Trophoblast cell (in vitro differentiated cells and primary cell): ENCODE data around the gene KIF16B.

Experiments used
- DNase-seq, 2 donors: peaks; one replicate each; pipeline ENCODE4 v3.0.0-alpha.2; 2016
- H2AFZ ChIP-seq: 2 replicates; pipeline ENCODE4 v1.6.1; 2013; ENCODE audit warnings: low read length, moderate library complexity, mild to moderate bottlenecking; ENCODE audit not compliant: insufficient read depth, poor library complexity
- H2AK5ac ChIP-seq: 2 replicates; pipeline ENCODE4 v1.6.1; 2013; ENCODE audit warnings: mild to moderate bottlenecking, low read length
- H2BK120ac ChIP-seq: 2 replicates; pipeline ENCODE4 v1.6.1; 2013; ENCODE audit warnings: low read length, mild to moderate bottlenecking, moderate library complexity; ENCODE audit not compliant: insufficient read depth, poor library complexity
- H2BK12ac ChIP-seq: 2 replicates; pipeline ENCODE4 v1.6.1; 2013; ENCODE audit warnings: mild to moderate bottlenecking, low read length, moderate library complexity
- H2BK5ac ChIP-seq: 2 replicates; pipeline ENCODE4 v1.6.1; 2013; ENCODE audit warnings: low read length, low read depth, moderate library complexity, mild to moderate bottlenecking; ENCODE audit not compliant: poor library complexity
- H3K14ac ChIP-seq: 2 replicates; pipeline ENCODE4 v1.6.1; 2013; ENCODE audit warnings: mild to moderate bottlenecking, low read length
- H3K18ac ChIP-seq: 2 replicates; pipeline ENCODE4 v1.6.1; 2013; ENCODE audit warnings: mild to moderate bottlenecking, low read length
- H3K23ac ChIP-seq: 2 replicates; pipeline ENCODE4 v1.6.1; 2013; ENCODE audit warnings: low read length
- H3K27ac ChIP-seq: 2 replicates; pipeline ENCODE4 v1.5.1; 2013; ENCODE audit warnings: low read depth, mild to moderate bottlenecking, inconsistent platforms, low read length, moderate library complexity
- H3K27me3 ChIP-seq: 2 replicates; pipeline ENCODE4 v1.6.1; 2013; ENCODE audit warnings: inconsistent platforms, mild to moderate bottlenecking, low read length, moderate library complexity; ENCODE audit not compliant: insufficient read depth
- H3K36me3 ChIP-seq, 2 experiments: 1 replicate in 1 of 2; 2 replicates in 1 of 2; pipeline ENCODE4 v1.6.1; 2013; ENCODE audit warnings: low read length in 2 of 2, mild to moderate bottlenecking in 2 of 2, moderate library complexity in 1 of 2; ENCODE audit not compliant: insufficient read depth in 2 of 2, control insufficient read depth in 1 of 2
- H3K4ac ChIP-seq: 2 replicates; pipeline ENCODE4 v1.6.1; 2013; ENCODE audit warnings: low read depth, mild to moderate bottlenecking, low read length, moderate library complexity
- H3K4me1 ChIP-seq, 2 experiments: 1 replicate in 1 of 2; 2 replicates in 1 of 2; pipeline ENCODE4 v1.6.1; 2013; ENCODE audit warnings: low read length in 2 of 2, mild to moderate bottlenecking in 2 of 2, moderate library complexity in 1 of 2; ENCODE audit not compliant: insufficient read depth in 2 of 2, control insufficient read depth in 1 of 2
- H3K4me2 ChIP-seq: 2 replicates; pipeline ENCODE4 v1.6.1; 2013; ENCODE audit warnings: inconsistent platforms, mild to moderate bottlenecking, low read length, moderate library complexity
- H3K4me3 ChIP-seq: 2 replicates; pipeline ENCODE4 v1.5.1; 2013; ENCODE audit warnings: mild to moderate bottlenecking, low read depth, low read length, inconsistent platforms
- H3K79me1 ChIP-seq: one replicate; pipeline ENCODE4 v1.6.1; 2013; ENCODE audit warnings: low read length
- H3K79me2 ChIP-seq: 2 replicates; pipeline ENCODE4 v1.6.1; 2013; ENCODE audit warnings: low read length, mild to moderate bottlenecking; ENCODE audit not compliant: control insufficient read depth, insufficient read depth, poor library complexity
- H3K9ac ChIP-seq: 2 replicates; pipeline ENCODE4 v1.6.1; 2013; ENCODE audit warnings: mild to moderate bottlenecking, low read length
- H3K9me3 ChIP-seq: 2 replicates; pipeline ENCODE4 v1.6.1; 2013; ENCODE audit warnings: low read depth, mild to moderate bottlenecking, control low read depth, inconsistent platforms, low read length; ENCODE audit not compliant: insufficient read depth
- H4K12ac ChIP-seq: 2 replicates; pipeline ENCODE4 v1.6.1; 2013; ENCODE audit warnings: low read depth, mild to moderate bottlenecking, low read length, moderate library complexity
- H4K8ac ChIP-seq: 2 replicates; pipeline ENCODE4 v1.6.1; 2013; ENCODE audit warnings: low read depth, mild to moderate bottlenecking, low read length, moderate library complexity
- H4K91ac ChIP-seq: one replicate; pipeline ENCODE4 v1.6.1; 2013; ENCODE audit warnings: low read depth, mild to moderate bottlenecking, low read length, moderate library complexity
- WGBS: extraction: QIAGEN DNeasy Blood & Tissue Kit; methylation state at CpG from one replicate; pipeline ENCODE4 v1.1.7; 2013; ENCODE audit warnings: missing lambda C conversion rate; ENCODE audit not compliant: insufficient read length, insufficient coverage; ENCODE audit errors: extremely low coverage; 5-methylcytosine and 5-hydroxymethylcytosine counted together

Gene KIF16B

GRCh38 chr20:16493486-16493885 lies 79.8 kb downstream of the KIF16B start:
- WGBS, result no CpG with 5 or more reads among the region's 1 CpG

DNA sequence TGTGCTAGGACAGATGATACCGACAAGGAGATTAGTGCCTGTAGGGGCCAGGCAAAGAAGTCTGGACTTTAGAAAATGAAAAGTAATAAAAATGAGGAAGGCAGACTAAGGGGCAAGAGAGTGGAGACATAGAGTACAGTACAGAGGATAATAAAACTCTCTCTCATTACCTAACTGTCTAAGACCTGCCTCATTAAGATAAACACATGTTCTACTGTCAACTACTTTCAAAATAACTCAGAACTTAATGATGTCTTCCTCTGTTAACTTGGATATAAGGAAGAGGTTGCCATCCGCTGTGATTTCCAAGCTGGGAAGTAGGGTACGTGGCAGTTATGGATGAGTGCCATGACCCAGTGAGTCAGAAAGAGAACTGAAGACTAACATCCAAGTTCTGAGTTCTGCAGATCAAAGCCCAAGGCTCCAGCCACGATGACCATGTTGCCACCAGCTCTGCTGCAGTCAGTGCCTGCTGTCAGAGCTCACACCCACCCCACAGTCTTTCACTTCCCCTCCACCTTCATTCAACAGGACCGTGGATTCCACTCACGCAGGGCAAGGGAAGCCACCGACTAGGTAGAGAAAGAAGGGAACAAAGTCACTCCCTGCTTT lies 81.8 kb downstream of the KIF16B start:
- Histone ChIP-seq H3K4me3 (no peak overlapping the region), H3K4me2 (no peak overlapping the region), H2BK120ac (no peak overlapping the region), H2BK5ac (no peak overlapping the region), H3K79me2 (no peaks in the 10 kb centered on the region), H4K12ac (no peak overlapping the region), H4K8ac (no peak overlapping the region), H3K4me1 (no peaks in the 10 kb centered on the region), H4K91ac (no peak overlapping the region), H3K9me3 (no peaks in the 10 kb centered on the region), H3K23ac (no peak overlapping the region), H3K14ac (no peak overlapping the region), H2AFZ (no peak overlapping the region), H3K9ac (no peak overlapping the region), H3K27ac (no peak overlapping the region), H3K79me1 (no peaks in the 10 kb centered on the region), H2AK5ac (no peak overlapping the region), H2BK12ac (no peak overlapping the region), H3K4ac (no peak overlapping the region), H3K18ac (no peak overlapping the region), H3K27me3 (no peaks in the 10 kb centered on the region), H3K36me3 (peaks cover 8 to 11% of the 10 kb centered on the region in 2 experiments)
- DNase-seq, result no peak
- no CpG with 5 or more reads among the region's 7 CpGs for WGBS

More at GRCh38 chr20:16493486-16493885, 79.8 kb downstream of the KIF16B start:
- Histone ChIP-seq H3K79me2 (no peaks in the 10 kb centered on the region), H3K4me2 (no peak overlapping the region), H4K12ac (no peak overlapping the region), H3K79me1 (no peaks in the 10 kb centered on the region), H3K4me1 (no peaks in the 10 kb centered on the region), H3K14ac (no peak overlapping the region), H3K9ac (no peak overlapping the region), H2AK5ac (no peak overlapping the region), H3K4ac (no peak overlapping the region), H3K27ac (no peak overlapping the region), H2BK5ac (no peak overlapping the region), H2BK120ac (no peak overlapping the region), H3K9me3 (no peaks in the 10 kb centered on the region), H3K18ac (no peak overlapping the region), H2AFZ (no peak overlapping the region), H2BK12ac (no peak overlapping the region), H4K91ac (no peak overlapping the region), H4K8ac (no peak overlapping the region), H3K4me3 (no peak overlapping the region), H3K27me3 (no peaks in the 10 kb centered on the region), H3K23ac (no peak overlapping the region), H3K36me3 (peaks cover 6 to 11% of the 10 kb centered on the region in 2 experiments)
- no peak for DNase-seq

DNA sequence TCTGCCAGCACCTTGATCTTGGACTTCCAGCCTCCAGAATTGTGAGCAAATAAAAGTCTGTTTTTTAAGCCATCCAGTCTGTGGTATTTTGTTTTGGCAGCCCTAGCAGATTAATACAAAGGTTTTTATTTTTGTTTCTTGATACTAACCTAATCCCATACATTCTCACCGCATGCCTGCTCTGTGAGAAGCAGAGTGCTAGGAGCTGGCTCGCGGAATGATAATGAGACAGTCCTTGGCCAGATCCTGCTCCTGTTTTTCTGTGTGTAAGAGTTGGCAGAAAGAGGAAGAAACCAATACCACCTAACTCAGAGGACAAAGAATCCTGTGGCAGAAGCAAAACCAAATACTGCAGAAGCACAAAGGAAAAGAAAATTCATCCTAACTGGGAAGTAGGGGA lies 82.6 kb downstream of the KIF16B start:
- no peak overlapping the region for H4K8ac ChIP-seq
- H3K4me1 ChIP-seq, result no peaks in the 10 kb centered on the region

DNA sequence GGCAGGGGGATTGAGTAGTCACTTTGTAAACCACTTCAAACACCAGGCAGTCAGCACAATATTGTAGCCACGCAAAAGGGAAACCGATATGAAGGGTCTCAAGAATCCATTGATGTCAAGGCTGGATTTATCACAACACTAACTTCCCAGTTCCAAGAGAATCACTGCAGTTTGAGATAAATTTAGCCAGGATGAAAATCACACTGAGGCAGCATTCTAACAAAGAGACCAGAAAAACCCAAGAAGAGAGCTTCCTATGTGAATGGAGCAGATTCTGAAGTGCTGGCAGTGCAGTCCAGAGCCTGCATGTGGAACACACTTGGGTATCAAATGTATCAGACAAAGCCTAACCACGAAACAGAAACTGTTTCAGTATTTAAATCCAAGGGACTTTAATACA lies 84.6 kb downstream of the KIF16B start:
- Histone ChIP-seq H3K27ac (no peak overlapping the region), H3K4me1 (no peaks in the 10 kb centered on the region), H3K79me1 (no peaks in the 10 kb centered on the region), H2AK5ac (no peak overlapping the region), H3K9ac (no peak overlapping the region), H3K4me3 (no peak overlapping the region), H3K4ac (no peak overlapping the region), H4K91ac (no peak overlapping the region), H3K27me3 (no peaks in the 10 kb centered on the region), H3K18ac (no peak overlapping the region), H4K12ac (no peak overlapping the region), H3K36me3 (peaks cover 5 to 7% of the 10 kb centered on the region in 2 experiments), H2BK5ac (no peak overlapping the region), H3K79me2 (no peaks in the 10 kb centered on the region), H2AFZ (no peak overlapping the region), H3K14ac (no peak overlapping the region), H4K8ac (no peak overlapping the region), H3K4me2 (no peak overlapping the region), H3K9me3 (no peaks in the 10 kb centered on the region), H2BK120ac (no peak overlapping the region), H2BK12ac (no peak overlapping the region), H3K23ac (no peak overlapping the region)
- no peak for DNase-seq
- WGBS, result no CpG with 5 or more reads among the region's 3 CpGs

More for the DNA sequence above, 82.6 kb downstream of the KIF16B start:
- H3K4me3 ChIP-seq, result no peak overlapping the region
- no peak overlapping the region for H2BK12ac ChIP-seq
- H3K9ac ChIP-seq, result no peak overlapping the region
- no peak overlapping the region for H3K23ac ChIP-seq
- no peak overlapping the region for H2AFZ ChIP-seq
- no peaks in the 10 kb centered on the region for H3K27me3 ChIP-seq
- no peak overlapping the region for H3K14ac ChIP-seq
- H2BK120ac ChIP-seq, result no peak overlapping the region
- H3K27ac ChIP-seq, result no peak overlapping the region
- no peak overlapping the region for H3K4ac ChIP-seq
- no peak overlapping the region for H4K12ac ChIP-seq
- no peak overlapping the region for H4K91ac ChIP-seq
- no peak overlapping the region for H2AK5ac ChIP-seq
- no peak overlapping the region for H3K18ac ChIP-seq
- no peaks in the 10 kb centered on the region for H3K9me3 ChIP-seq
- no peak for DNase-seq
- no peaks in the 10 kb centered on the region for H3K79me1 ChIP-seq
- no peaks in the 10 kb centered on the region for H3K79me2 ChIP-seq
- H2BK5ac ChIP-seq, result no peak overlapping the region
- whole genome bisulfite sequencing, result no CpG with 5 or more reads among the region's 3 CpGs
- no peak overlapping the region for H3K4me2 ChIP-seq
- H3K36me3 ChIP-seq, result peaks cover 7 to 9% of the 10 kb centered on the region in 2 experiments
